Ovary (tissue), 9 donors: ENCODE results near the gene PGK1. TPM values are rescaled to one million over a fixed set of nuclear protein-coding genes. Genes with fewer than 3 reads are reported as not detected.
"Not testable (repeated sequence)": the region's sequence is repeated elsewhere in the genome, so short reads cannot be mapped to it uniquely, and the experiment has no call there.

Experiments
- DNase-seq, 5 donors: peaks; one replicate each; pipeline ENCODE4 v3.0.0-alpha.2; 2019 to 2020
- H3K27ac ChIP-seq, 2 donors: fragments of 200-600 bp; one replicate each; pipeline versions ENCODE4 v1.5.1 to v1.8.0; 2019 to 2022
- H3K27me3 ChIP-seq: fragments of 200-600 bp; one replicate; pipeline ENCODE4 v1.8.0; 2022
- H3K36me3 ChIP-seq: fragments of 200-600 bp; sonication (generic); one replicate; pipeline ENCODE4 v1.5.1; 2019
- H3K4me1 ChIP-seq: one replicate; pipeline ENCODE4 v1.8.1; 2013; ENCODE audit warnings: mild to moderate bottlenecking, moderate library complexity; ENCODE audit not compliant: insufficient read depth
- H3K4me3 ChIP-seq: fragments of 200-600 bp; sonication (generic); one replicate; pipeline ENCODE4 v1.5.1; 2017
- H3K9me3 ChIP-seq, 2 donors: fragments of 200-600 bp in 1 of 2; sonication (generic) in 1 of 2; one replicate each; pipeline versions ENCODE4 v1.5.1 to v1.8.1; 2013 to 2019; ENCODE audit warnings: mild to moderate bottlenecking in 1 of 2, moderate library complexity in 1 of 2
- EP300 ChIP-seq: sonication (generic); formaldehyde crosslinking; IDR thresholded peaks from one replicate; pipeline ENCODE4 v1.6.1; 2017; ENCODE audit warnings: antibody characterized with exemption
- POLR2A ChIP-seq: fragments of 450-650 bp; IDR thresholded peaks from one replicate; pipeline ENCODE4 v1.6.1; 2017; ENCODE audit warnings: antibody characterized with exemption, mild to moderate bottlenecking, moderate library complexity
- WGBS, 3 donors: extraction: QIAGEN DNeasy Blood & Tissue Kit in 1 of 3; methylation state at CpG; one replicate each; pipeline versions ENCODE4 v1.1.5 to v1.1.7; 2013 to 2017; 5-methylcytosine and 5-hydroxymethylcytosine counted together
- intact Hi-C, 4 donors: fragments of 100-400 bp; cut with DNase I; formaldehyde crosslinking; loops; one replicate each; pipeline versions ENCODE4 v1.11.0 to v1.15.1; 2022 to 2023
- polyA plus RNA-seq, 2 donors: library from polyadenylated mRNA; stranded (reverse); fragments of 200-250 nt in 1 of 2; fragments of 350-450 nt in 1 of 2; fragmentation: Illumina TruSeq in 1 of 2; extraction: RNeasy Lipid Tissue Mini Kit (QIAGEN cat#74804) in 1 of 2; gene quantifications; one replicate each; pipeline ENCODE4 v1.2.3, GENCODE V29; 2013 to 2014
- total RNA-seq, 7 donors: library from RNA; depleted of rRNA in 2 of 7; stranded (reverse); fragments of >200 nt in 2 of 7; fragmentation: NEBNext Ultra II Directional in 3 of 7; extraction: Animal tissue kit (Norgen Biotek cat#: 25700) in 3 of 7; gene quantifications; one replicate each; pipeline versions ENCODE4 v1.1.0 to v1.2.4, GENCODE V29; 2016 to 2023
- TF ChIP-seq, protein P1 (sequence below), 3 donors: fragments of 450-650 bp in 2 of 3; fragments of 200-600 bp in 1 of 3; IDR thresholded peaks; one replicate each; pipeline versions ENCODE4 v1.5.1 to v1.8.0; 2016 to 2022; ENCODE audit warnings: antibody characterized with exemption in 3 of 3, mild to moderate bottlenecking in 1 of 3
- donor health status: DM: no; HTN: no; CAD: no; lungs with moderate emphysema.
- donor health status: DM: no; HTN: no; CAD: no.
- donor health status: Bipolar disorder and iron deficiency.
- donor health status: DM: yes; HTN: yes; CAD: no.
- donor health status: DM: no; HTN: no; CAD: no.
- donor health status: DM: yes; HTN: yes; CAD: no.

The PGK1 gene
- total and polyA plus RNA-seq, 9 donors = 72.5 to 251 (median 132) TPM

- intact Hi-C loops = no loop called here
- no peak overlapping the region for H3K27ac ChIP-seq
Measured at GRCh38 chrX:78066110-78066509, 37.9 kb upstream of the PGK1 start.

DNA sequence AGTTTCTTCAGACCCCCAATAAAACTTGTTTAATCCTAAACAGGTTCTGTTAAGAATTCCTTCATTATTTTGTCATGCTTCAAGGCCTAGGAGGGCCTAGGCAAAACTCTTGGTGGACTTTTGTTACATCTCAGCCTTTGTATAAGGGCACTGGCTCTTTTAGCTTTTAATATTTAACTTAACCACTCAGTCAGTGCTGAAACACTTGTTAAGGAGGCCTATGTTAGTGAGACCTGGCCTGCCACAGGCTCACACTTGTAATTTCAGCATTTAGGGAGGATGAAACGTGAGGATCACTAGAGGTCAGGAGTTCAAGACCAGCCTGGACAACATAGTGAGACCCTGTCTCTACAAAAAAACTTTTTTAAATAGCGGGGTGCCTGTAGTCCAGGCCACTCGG lies 32.7 kb upstream of the PGK1 start:
- Histone ChIP-seq H3K27me3 (no peaks in the 10 kb centered on the region), H3K4me3 (no peak overlapping the region), H3K27ac (no peak overlapping the region), H3K4me1 (no peaks in the 10 kb centered on the region), H3K9me3 (no peaks in the 10 kb centered on the region), H3K36me3 (no peaks in the 10 kb centered on the region)
- TF ChIP-seq, protein P1, sequence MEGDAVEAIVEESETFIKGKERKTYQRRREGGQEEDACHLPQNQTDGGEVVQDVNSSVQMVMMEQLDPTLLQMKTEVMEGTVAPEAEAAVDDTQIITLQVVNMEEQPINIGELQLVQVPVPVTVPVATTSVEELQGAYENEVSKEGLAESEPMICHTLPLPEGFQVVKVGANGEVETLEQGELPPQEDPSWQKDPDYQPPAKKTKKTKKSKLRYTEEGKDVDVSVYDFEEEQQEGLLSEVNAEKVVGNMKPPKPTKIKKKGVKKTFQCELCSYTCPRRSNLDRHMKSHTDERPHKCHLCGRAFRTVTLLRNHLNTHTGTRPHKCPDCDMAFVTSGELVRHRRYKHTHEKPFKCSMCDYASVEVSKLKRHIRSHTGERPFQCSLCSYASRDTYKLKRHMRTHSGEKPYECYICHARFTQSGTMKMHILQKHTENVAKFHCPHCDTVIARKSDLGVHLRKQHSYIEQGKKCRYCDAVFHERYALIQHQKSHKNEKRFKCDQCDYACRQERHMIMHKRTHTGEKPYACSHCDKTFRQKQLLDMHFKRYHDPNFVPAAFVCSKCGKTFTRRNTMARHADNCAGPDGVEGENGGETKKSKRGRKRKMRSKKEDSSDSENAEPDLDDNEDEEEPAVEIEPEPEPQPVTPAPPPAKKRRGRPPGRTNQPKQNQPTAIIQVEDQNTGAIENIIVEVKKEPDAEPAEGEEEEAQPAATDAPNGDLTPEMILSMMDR (IDR thresholded peaks at IDR 0.05) = no peak
- TF ChIP-seq POLR2A (no peak), EP300 (no peak)
- intact Hi-C loops = no loop called here
- DNase-seq = no peak
- 66 to 68% (median 68%) methylated on average over 3 of the region's 3 CpGs for WGBS, 3 donors

More at GRCh38 chrX:78066110-78066509, 37.9 kb upstream of the PGK1 start:
- Histone ChIP-seq H3K27me3 (no peaks in the 10 kb centered on the region), H3K36me3 (no peaks in the 10 kb centered on the region), H3K4me3 (no peak overlapping the region), H3K4me1 (no peaks in the 10 kb centered on the region), H3K9me3 (no peaks in the 10 kb centered on the region)
- TF ChIP-seq EP300 = no peak
- no peak for TF ChIP-seq POLR2A
- TF ChIP-seq, protein P1 (IDR thresholded peaks at IDR 0.05) = no peak
- WGBS, 3 donors = 70 to 85% (median 82%) methylated on average over 1 of the region's 1 CpG
- DNase-seq = no peak

- 84 to 87% (median 85%) methylated on average over 14 of the region's 14 CpGs for WGBS, 3 donors
Measured at GRCh38 chrX:78073147-78074077, 30.6 kb upstream of the PGK1 start.

DNA sequence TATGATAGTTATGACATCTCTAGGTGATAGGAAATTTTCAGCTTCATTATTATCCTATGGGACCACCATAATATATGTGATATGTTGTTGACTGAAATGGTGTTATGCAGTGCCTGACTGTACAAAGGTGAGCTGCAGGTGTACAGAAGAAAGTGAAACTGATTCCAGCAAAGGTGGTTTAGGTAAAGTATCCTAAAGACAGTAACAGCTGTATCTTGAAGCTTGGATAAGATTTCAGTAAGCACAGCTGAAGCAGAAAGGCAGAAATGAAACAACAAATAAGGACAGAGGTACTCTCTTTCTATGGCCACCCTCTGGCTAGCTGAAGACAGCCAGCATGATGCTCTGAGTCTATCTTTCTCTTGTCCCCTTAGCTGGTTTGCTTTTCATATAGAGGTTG lies 30.0 kb upstream of the PGK1 start:
- intact Hi-C loops = no loop called here
- H3K4me1 ChIP-seq = no peaks in the 10 kb centered on the region

More at GRCh38 chrX:78073147-78074077, 30.6 kb upstream of the PGK1 start:
- H3K36me3 ChIP-seq, DNase-seq, H3K27ac ChIP-seq, H3K9me3 ChIP-seq, intact Hi-C loops, H3K27me3 ChIP-seq, H3K4me1 ChIP-seq, H3K4me3 ChIP-seq: not testable (repeated sequence)

More for the DNA sequence above, 30.0 kb upstream of the PGK1 start:
- Histone ChIP-seq H3K4me3 (no peak overlapping the region), H3K36me3 (no peaks in the 10 kb centered on the region), H3K27me3 (no peaks in the 10 kb centered on the region), H3K27ac (no peak overlapping the region), H3K9me3 (no peaks in the 10 kb centered on the region)
- TF ChIP-seq POLR2A (no peak), EP300 (no peak)
- TF ChIP-seq, protein P1 (IDR thresholded peaks at IDR 0.05) = no peak
- no peak for DNase-seq
